ENCODE results near the gene AOPEP. TPM values are rescaled to one million over a fixed set of nuclear protein-coding genes. Genes with fewer than 3 reads are reported as not detected.

Gene AOPEP
- total RNA-seq, 4 donors from 2014 or later, result 305 to 458 (median 419) TPM

DNA sequence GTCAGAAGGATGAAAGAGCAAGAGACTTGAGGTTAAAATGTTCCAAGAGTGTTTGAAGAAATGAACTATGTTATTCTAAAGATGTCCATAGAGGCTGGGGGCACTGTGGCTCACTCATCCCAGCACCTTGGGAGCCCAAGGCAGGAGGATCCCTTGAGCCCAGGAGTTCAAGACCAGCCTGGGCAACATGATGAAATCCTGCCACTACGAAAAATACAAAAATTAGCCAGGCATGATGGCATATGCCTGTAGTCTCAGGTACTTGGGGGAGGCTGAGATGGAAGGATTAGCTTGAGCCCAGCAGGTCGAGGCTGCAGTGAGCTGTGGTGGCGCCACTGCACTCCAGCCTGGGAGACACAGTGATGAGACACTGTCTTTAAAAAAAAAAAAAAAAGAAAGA lies 2.7 kb downstream of the AOPEP start:
- no peaks in the 10 kb centered on the region for H3K27me3 ChIP-seq
- DNase-seq (ENCODE audit: extremely low spot score), result no peak
- peaks cover 0 to 10% (median 0%) of the 10 kb centered on the region in 4 donors for H3K36me3 ChIP-seq
- H3K9me3 ChIP-seq, result no peaks in the 10 kb centered on the region
- TF ChIP-seq EP300 (IDR thresholded peaks at IDR 0.05) (no peak), POLR2AphosphoS5 (IDR thresholded peaks at IDR 0.05) (no peak), POLR2A (IDR thresholded peaks at IDR 0.05; ENCODE audit: low read depth) (no peak), CTCF (IDR thresholded peaks at IDR 0.05) (no peak)
- intact Hi-C loops (cut with DNase I), result no loop called here
- no peak overlapping the region for H3K4me3 ChIP-seq
- no peak overlapping the region for H3K27ac ChIP-seq (replicated peaks in 1 of 4)
- 87% methylated on average over 3 of the region's 3 CpGs for WGBS
- H3K4me1 ChIP-seq, result peaks cover 6 to 17% (median 11%) of the 10 kb centered on the region in 4 donors

- intact Hi-C loops (cut with DNase I), result no loop called here
- Histone ChIP-seq H3K4me3 (no peak overlapping the region), H3K27me3 (no peaks in the 10 kb centered on the region), H3K27ac (replicated peaks in 1 of 4) (no peak overlapping the region), H3K36me3 (peaks cover 0 to 10% (median 0%) of the 10 kb centered on the region in 4 donors), H3K9me3 (no peaks in the 10 kb centered on the region), H3K4me1 (no peaks in the 10 kb centered on the region)
- DNase-seq (ENCODE audit: extremely low spot score), result no peak
- TF ChIP-seq POLR2A (IDR thresholded peaks at IDR 0.05; ENCODE audit: low read depth), result no peak
- no peak for TF ChIP-seq CTCF (IDR thresholded peaks at IDR 0.05)
- TF ChIP-seq POLR2AphosphoS5 (IDR thresholded peaks at IDR 0.05), result no peak
- TF ChIP-seq EP300 (IDR thresholded peaks at IDR 0.05), result no peak
- 76% methylated on average over 4 of the region's 4 CpGs for WGBS
These were observed 7.7 kb downstream of the AOPEP start for GRCh38 chr9:94734054-94734754.

DNA sequence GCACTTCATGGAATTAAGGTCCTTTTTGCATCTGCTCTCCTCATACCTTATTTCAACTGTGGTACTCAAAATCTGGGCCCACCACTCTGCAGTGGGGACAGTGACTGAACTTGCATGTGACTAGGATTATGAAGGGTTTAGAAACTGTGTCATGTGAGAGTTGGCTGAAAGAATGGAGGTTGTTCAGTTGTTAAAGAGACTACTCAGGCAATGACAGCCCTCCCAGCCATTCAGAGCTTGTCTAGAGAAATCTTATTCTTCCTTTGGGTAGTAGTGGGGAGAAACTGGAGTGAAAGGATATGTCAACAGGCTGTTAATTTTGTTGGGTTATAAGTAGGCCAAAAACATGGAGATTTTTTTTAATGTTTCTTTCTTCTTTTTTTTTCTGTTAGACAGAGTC lies 10.3 kb downstream of the AOPEP start:
- H3K27me3 ChIP-seq, result no peaks in the 10 kb centered on the region
- H3K9me3 ChIP-seq, result no peaks in the 10 kb centered on the region
- intact Hi-C loops (cut with DNase I), result no loop called here
- no peak for DNase-seq (ENCODE audit: extremely low spot score)
- no peaks in the 10 kb centered on the region for H3K4me1 ChIP-seq
- no peak overlapping the region for H3K27ac ChIP-seq (replicated peaks in 1 of 4)
- H3K36me3 ChIP-seq, result peaks cover 0 to 10% (median 0%) of the 10 kb centered on the region in 4 donors
- H3K4me3 ChIP-seq, result no peak overlapping the region
- TF ChIP-seq CTCF (IDR thresholded peaks at IDR 0.05), result no peak

DNA sequence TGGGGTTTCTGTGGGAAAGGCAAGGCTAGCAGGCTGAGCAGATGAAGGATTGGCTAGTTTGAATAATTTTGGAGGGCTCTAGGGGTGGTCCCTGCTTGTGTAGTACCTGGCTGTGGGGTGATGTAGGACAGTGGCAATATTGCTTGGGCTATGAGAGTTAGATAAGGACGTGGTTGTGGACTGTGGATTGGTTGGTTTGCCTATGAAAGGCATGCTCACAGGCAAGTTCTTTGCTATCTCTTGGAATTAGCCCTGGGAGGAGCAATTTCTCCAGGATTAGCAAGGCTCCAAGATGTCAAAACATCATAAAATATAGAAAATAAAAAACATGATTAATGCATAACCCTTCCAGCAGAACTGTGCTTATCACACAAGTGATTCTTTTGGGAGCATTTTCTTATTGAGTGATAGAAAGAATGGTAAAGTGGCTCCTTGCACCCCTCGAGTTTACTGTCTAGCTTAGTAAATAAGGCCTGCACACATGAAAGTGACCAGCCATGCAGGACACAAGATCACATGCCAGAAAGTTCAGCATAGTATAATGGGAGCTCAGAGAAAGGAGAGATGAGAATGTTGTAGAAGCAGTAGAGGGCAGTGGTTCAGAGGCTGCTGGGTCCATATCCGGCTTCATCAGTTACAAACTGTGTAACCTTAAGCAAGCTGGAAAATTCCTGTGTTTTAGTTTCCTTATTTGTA lies 13.8 kb downstream of the AOPEP start:
- H3K4me3 ChIP-seq, result no peak overlapping the region
- 78% methylated on average over 3 of the region's 3 CpGs for WGBS
- intact Hi-C loops (cut with DNase I), result no loop called here
- no peak for DNase-seq (ENCODE audit: extremely low spot score)
- peaks cover 0 to 5% (median 0%) of the 10 kb centered on the region in 4 donors for H3K4me1 ChIP-seq
- no peaks in the 10 kb centered on the region for H3K9me3 ChIP-seq
- TF ChIP-seq EP300 (IDR thresholded peaks at IDR 0.05) (no peak), POLR2AphosphoS5 (IDR thresholded peaks at IDR 0.05) (no peak), CTCF (IDR thresholded peaks at IDR 0.05) (no peak), POLR2A (IDR thresholded peaks at IDR 0.05; ENCODE audit: low read depth) (no peak)
- H3K36me3 ChIP-seq, result no peaks in the 10 kb centered on the region
- H3K27me3 ChIP-seq, result no peaks in the 10 kb centered on the region
- no peak overlapping the region for H3K27ac ChIP-seq (replicated peaks in 1 of 4)

Measured in esophagus muscularis mucosa (tissue), 4 donors.